ENCODE measurements around the gene ABCC4.

- TF ChIP-seq EP300 (IDR thresholded peaks at IDR 0.05) (no peak), CTCF (IDR thresholded peaks at IDR 0.05) (no peak), POLR2A (IDR thresholded peaks at IDR 0.05) (no peak)
Measured at GRCh38 chr13:95138876-95139585, 162.2 kb downstream of the ABCC4 start.

Data from stomach (tissue), 4 donors.